Esophagus squamous epithelium (tissue), 4 donors: Measurements from ENCODE around the gene ARID5B.

Experiments
- POLR2A ChIP-seq, 4 donors: fragments of 450-650 bp; IDR thresholded peaks; one replicate each; pipeline ENCODE4 v1.6.1; 2017; ENCODE audit warnings: antibody characterized with exemption in 4 of 4, mild to moderate bottlenecking in 4 of 4, moderate library complexity in 3 of 4
- TF ChIP-seq, protein P1 (sequence below), 6 experiments: fragments of 450-650 bp in 4 of 6; fragments of 200-600 bp in 2 of 6; sonication (generic) in 2 of 6; IDR thresholded peaks; one replicate each; pipeline ENCODE4 v1.5.1; 2016 to 2019; ENCODE audit warnings: antibody characterized with exemption in 6 of 6, mild to moderate bottlenecking in 4 of 6, moderate library complexity in 4 of 6

DNA sequence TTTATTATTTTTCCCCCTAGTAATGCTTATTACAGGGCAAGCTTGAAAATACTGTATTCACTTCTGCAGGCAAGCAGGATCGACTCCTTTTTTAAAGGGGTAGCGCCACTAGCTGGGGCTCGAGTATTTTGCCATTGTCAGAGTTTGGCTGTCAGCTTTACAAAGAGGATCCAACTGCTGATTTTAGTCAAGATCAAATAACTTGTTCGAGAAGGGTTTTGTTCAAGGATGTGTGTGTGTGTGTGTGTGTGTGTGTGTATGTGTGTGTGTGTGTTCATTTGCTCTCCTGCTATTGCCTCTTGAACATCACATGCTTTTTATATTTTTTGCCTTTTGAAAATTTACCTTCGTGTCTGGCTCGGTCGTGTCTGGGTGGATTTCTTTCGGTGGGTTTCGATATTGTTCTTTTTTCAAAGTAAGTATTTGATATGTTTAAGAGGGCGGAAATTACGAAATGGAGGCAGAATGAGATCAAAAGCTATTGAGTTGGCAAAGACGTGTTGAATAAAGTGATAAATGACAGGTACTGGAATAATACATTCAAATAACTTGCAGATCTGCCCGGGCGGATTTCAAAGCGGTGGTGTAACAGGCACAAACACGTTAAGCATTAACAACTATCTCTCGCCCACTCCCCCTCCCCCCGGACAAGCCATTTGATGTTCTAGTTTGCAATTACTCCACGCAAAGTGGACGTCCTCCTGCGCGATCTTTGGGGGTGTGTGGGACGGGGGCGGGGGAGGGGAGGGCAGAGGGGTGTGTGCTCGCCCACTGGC, 1.1 kb downstream of the ARID5B start:
- peak in 1 of 4 donors; percentile 61 for TF ChIP-seq POLR2A (IDR thresholded peaks at IDR 0.05)
- TF ChIP-seq, protein P1, sequence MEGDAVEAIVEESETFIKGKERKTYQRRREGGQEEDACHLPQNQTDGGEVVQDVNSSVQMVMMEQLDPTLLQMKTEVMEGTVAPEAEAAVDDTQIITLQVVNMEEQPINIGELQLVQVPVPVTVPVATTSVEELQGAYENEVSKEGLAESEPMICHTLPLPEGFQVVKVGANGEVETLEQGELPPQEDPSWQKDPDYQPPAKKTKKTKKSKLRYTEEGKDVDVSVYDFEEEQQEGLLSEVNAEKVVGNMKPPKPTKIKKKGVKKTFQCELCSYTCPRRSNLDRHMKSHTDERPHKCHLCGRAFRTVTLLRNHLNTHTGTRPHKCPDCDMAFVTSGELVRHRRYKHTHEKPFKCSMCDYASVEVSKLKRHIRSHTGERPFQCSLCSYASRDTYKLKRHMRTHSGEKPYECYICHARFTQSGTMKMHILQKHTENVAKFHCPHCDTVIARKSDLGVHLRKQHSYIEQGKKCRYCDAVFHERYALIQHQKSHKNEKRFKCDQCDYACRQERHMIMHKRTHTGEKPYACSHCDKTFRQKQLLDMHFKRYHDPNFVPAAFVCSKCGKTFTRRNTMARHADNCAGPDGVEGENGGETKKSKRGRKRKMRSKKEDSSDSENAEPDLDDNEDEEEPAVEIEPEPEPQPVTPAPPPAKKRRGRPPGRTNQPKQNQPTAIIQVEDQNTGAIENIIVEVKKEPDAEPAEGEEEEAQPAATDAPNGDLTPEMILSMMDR (IDR thresholded peaks at IDR 0.05): no peak
